Hematopoietic multipotent progenitor cell (in vitro differentiated cells): ENCODE results near the gene PIANP. TPM values are rescaled to one million over a fixed set of nuclear protein-coding genes. Genes with fewer than 3 reads are reported as not detected.

Experiments
- DNase-seq, 3 donors: peaks; one replicate each; pipeline ENCODE4 v3.0.0-alpha.2; 2011 to 2015; ENCODE audit warnings: low read depth in 2 of 3, low spot score in 2 of 3
- small RNA-seq: library from RNA; depleted of rRNA; stranded (forward); fragments of <200 nt; gene quantifications from one replicate; pipeline ENCODE3, GENCODE V24; 2012
- total RNA-seq: library from RNA; depleted of rRNA; stranded (reverse); fragments of >200 nt; gene quantifications from one replicate; pipeline ENCODE4 v1.2.3, GENCODE V29; 2012

Gene PIANP
- total RNA-seq, 1 donor: under 0.01 TPM

DNA sequence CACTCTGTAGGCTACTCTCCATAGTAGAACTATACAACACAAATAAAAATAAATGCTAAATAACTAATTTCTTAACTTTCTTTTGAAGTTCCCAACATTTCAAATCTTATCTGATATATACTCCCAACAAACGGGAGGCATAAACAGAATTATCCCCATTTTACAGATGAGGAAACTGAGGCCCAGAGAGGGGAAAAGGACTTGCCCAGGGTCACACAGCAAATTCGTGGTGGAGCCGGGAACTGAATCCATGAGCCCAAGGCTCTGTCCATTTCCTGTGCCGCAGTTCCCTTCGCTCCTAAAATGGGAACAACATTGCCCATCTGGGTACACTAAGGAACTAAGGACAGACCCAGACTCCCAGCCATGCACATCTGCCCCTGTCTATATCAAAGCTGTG, 23.7 kb downstream of the PIANP start:
- DNase-seq: no peak

- no peak for DNase-seq
Observed at GRCh38 chr12:6672143-6672542, 28.5 kb downstream of the PIANP start.

- no peak for DNase-seq
Observed at GRCh38 chr12:6667559-6668210, 32.9 kb downstream of the PIANP start.

DNA sequence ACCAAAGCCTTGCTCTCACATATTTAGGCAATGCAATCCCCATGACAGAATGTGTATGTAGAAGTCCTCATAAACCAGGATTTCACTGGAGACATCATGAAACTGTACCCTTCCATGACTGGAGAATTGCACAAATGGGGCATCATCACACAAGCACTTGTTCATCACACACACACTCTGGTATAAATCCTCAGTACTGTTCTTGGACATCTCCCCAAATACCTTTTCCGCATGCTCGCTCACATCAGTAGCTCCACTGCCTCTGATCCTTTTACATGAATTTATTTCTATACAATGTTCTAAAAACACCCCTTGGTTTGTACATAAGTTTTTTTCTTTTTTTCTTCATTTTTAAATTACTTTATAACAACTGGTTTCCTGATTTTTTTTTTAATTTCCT, 34.4 kb downstream of the PIANP start:
- no peak for DNase-seq

- DNase-seq: no peak
Observed at GRCh38 chr12:6664902-6665301, 35.7 kb downstream of the PIANP start.

DNA sequence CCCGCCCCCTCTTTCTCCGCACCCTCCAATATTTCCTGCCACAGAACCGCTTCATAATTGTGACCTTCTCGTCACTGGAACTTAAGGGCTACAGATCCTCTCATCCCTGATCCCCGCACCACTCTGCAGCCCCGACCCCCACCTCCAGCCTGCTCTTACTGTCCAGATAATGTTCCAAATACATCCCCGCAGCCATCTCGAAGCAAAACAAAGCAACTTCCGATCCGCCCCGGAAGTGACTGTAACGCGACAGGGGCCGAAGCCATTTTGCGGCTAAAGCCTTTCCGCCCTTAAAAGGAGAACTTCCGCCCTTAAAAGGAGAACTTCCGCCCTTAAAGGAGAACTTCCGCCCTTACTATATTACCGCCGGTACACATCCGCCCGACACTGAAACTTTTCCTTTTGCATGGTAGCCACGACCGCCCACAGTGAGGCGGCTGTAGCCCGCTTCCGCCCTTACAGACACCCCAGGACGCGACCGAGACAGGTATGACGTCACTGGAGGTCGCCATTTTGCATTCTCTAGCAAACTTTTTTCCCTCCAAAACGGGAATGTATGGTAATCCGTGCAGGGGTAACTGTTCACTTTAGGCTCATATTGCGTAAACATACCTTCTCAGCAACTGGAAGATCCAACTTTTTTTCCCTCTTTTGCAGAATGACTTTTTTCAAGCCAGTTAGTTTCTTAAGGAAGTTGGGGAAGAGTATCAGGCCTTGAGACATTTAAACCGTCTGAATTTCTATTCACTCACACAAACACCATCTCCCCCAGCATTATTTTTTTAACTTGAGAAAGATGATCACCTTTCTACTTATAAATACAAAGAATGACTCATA, 37.5 kb downstream of the PIANP start, which contains the start of gene ING4:
TSS of gene ING4 (minus strand) at position 214 of the 837 bp plus-strand sequence. CDS start at position 196, 18 bp downstream.
- DNase-seq: peak; percentile 90 to 100 (median 98)

- DNase-seq: no peak
Observed at GRCh38 chr12:6662602-6662905, 38.1 kb downstream of the PIANP start.

DNA sequence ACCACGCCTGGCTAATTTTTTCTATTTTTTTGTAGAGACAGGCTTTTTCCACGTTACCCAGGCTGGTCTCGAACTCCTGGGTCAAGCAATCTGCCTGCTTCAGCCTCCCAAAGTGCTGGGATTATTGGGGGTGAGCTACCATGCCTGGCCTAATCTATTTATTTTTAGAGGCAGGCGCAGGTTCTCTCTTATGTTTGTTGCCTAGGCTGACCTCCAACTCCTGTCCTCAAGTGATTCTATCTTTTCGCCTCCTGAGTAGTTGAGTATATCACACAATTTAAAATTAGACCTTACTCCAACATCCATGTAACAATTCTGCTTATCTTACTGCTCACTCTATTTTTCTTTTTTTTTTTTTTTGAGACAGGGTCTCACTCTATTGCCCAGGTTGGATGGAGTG, 46.6 kb downstream of the PIANP start:
- DNase-seq: no peak

GRCh38 chr12:6653342-6653741, 47.3 kb downstream of the PIANP start:
- DNase-seq: no peak

DNA sequence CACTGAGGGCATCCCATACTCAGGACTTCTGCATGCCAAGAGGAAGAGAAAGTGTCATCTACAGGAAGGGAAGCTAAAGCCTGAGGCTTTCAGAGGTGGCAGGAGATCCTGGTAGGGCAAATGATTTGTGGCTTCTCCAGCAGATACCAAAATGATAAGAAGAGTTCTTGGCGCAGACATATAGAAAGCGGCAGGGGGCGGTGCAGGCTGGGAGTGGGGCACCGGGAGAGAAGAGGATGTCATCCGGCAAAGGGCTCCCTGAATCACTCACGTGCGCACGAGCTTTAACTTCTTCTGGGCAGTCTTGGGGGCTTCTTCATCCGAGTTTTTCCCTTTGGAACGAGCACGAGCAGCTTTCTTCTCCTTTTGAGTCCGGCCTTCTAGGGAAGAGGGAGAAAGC, 48.2 kb downstream of the PIANP start:
- no peak for DNase-seq

DNA sequence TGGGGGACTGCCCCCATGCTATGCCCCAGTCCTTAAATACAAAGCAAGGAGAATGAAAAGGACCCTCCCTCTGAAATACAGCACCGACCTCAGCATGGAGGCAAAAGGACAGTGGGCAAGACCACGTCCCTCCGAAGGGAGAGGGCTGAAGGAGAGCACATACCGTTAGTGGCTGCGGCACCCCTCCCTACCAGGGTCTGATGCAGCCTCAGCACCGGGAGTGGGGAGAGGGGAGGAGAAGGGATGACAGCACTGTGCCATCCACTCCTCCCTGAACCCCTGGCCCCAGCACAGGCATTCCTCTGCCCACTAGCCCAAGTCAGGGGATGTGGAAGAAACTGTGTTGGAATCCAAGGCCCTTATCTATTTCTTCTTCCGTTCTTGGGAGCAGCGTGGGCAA, 49.8 kb downstream of the PIANP start:
- DNase-seq: no peak

DNA sequence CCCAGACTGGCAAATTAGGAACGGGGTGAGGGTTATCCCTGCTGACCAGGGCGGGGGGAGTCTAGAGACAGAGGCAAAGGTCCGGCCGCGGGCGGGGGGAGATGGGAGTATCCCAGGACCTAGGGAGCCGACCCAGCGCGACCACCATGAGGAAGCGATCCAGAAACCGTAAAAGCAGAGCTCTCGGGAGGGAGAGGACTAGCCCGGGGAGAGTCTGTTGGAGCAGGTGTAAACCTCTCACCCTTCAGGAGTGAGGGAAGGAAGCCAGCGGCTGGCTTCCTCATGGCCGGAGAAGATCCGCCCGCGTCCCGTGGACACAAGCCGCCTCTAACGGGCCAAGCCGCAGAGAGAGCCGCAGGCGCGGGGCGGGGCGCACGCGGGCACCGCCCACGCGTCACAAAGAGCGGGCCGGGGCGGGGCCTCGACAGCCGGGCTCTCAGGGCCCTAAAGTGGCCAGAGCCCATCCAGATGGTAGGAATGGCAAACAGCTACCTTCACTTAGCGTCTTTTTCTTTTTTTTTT, 53.5 kb downstream of the PIANP start, which contains the start of gene ACRBP:
TSS of gene ACRBP (minus strand) at position 350 of the 522 bp plus-strand sequence. CDS start at position 284, 66 bp downstream.
- peak in 2 of 3 donors; percentile 59 to 60 for DNase-seq

- no peak for DNase-seq
Observed at GRCh38 chr12:6646276-6647082, 54.1 kb downstream of the PIANP start.

GRCh38 chr12:6644903-6645302, 55.7 kb downstream of the PIANP start:
- no peak for DNase-seq

DNA sequence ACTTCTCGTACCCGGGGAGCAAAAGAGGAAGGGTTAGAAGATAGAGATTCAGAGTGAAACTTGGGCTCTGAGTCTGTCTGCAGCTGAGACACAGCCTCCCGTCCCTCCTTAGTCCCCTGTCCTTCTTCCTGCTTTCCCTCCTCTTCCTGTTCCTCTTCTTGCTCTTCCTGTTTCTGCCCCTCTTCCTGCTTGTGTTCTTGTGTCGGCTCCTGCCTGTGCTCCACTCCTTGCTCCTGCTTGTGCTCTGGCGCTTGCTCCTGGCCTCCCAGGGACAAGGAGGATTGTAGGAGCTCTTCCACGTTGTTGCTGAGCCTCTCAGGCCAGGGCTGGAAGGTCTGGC, 56.4 kb downstream of the PIANP start:
- DNase-seq: no peak

Small RNAs within 50 kb of the gene (small RNA-seq; reads per million reads assigned to genes)
- not detected for gene RNU6-781P

Other genes starting within 250 kb of the PIANP start
- gene TAPBPL, start 248.8 kb downstream of the PIANP start, total RNA-seq: 114 TPM
- gene VAMP1, start 230.1 kb downstream of the PIANP start, total RNA-seq: 11.8 TPM
- gene MRPL51, start 207.6 kb downstream of the PIANP start, total RNA-seq: 29.1 TPM
- 41.5 TPM for gene NCAPD2, start 206.7 kb downstream of the PIANP start, total RNA-seq
- 7,142 TPM for gene GAPDH, start 166.3 kb downstream of the PIANP start, total RNA-seq
- 13.5 TPM for gene IFFO1, start 144.8 kb downstream of the PIANP start, total RNA-seq
- gene NOP2, start 132.5 kb downstream of the PIANP start, total RNA-seq: 39.9 TPM
- gene CHD4, start 93.4 kb downstream of the PIANP start, total RNA-seq: 305 TPM
- gene LPAR5, start 64.9 kb downstream of the PIANP start, total RNA-seq: 3.8 TPM
- gene ACRBP, start 53.4 kb downstream of the PIANP start, total RNA-seq: 15.9 TPM
- 57.6 TPM for gene ING4, start 37.7 kb downstream of the PIANP start, total RNA-seq
- 48.7 TPM for gene ZNF384, start 11.4 kb downstream of the PIANP start, total RNA-seq
- 55.7 TPM for gene COPS7A, start 23.2 kb upstream of the PIANP start, total RNA-seq
- 213 TPM for gene MLF2, start 52.3 kb upstream of the PIANP start, total RNA-seq
- 27.7 TPM for gene PTMS, start 65.5 kb upstream of the PIANP start, total RNA-seq
- 12.1 TPM for gene LAG3, start 71.7 kb upstream of the PIANP start, total RNA-seq
- gene CD4, start 88.7 kb upstream of the PIANP start, total RNA-seq: 3.8 TPM
- gene GPR162, start 121.0 kb upstream of the PIANP start, total RNA-seq: 29.6 TPM
- gene P3H3, start 127.6 kb upstream of the PIANP start, total RNA-seq: 13.2 TPM
- gene GNB3, start 140.1 kb upstream of the PIANP start, total RNA-seq: 1.9 TPM
- gene CDCA3, start 150.5 kb upstream of the PIANP start, total RNA-seq: 3.5 TPM
- gene USP5, start 151.3 kb upstream of the PIANP start, total RNA-seq: 78.1 TPM
- gene TPI1, start 166.7 kb upstream of the PIANP start, total RNA-seq: 440 TPM
- gene SPSB2, start 172.5 kb upstream of the PIANP start, total RNA-seq: 10.8 TPM
- gene LRRC23, start 204.0 kb upstream of the PIANP start, total RNA-seq: 16.2 TPM
- 14.0 TPM for gene ENO2, start 213.8 kb upstream of the PIANP start, total RNA-seq
- gene ATN1, start 227.1 kb upstream of the PIANP start, total RNA-seq: 25.0 TPM
- not detected for gene RNU7-1, start 243.0 kb upstream of the PIANP start, total RNA-seq
- 336 TPM for gene C12orf57, start 243.2 kb upstream of the PIANP start, total RNA-seq